ENCODE results near the gene EFCC1.
"Not testable (repeated sequence)": the region's sequence is repeated elsewhere in the genome, so short reads cannot be mapped to it uniquely, and the experiment has no call there.

Gene EFCC1

GRCh38 chr3:129069313-129070085, 68.4 kb downstream of the EFCC1 start:
- not testable (repeated sequence) for DNase-seq (ENCODE audit: low read depth in 3 of 3, low spot score in 1 of 3)

GRCh38 chr3:129070086-129070885, 69.2 kb downstream of the EFCC1 start:
- no peak for DNase-seq (ENCODE audit: low read depth in 3 of 3, low spot score in 1 of 3)

- no peak for DNase-seq (ENCODE audit: low read depth in 3 of 3, low spot score in 1 of 3)
These were observed 76.1 kb downstream of the EFCC1 start for GRCh38 chr3:129077222-129077621.

- DNase-seq (ENCODE audit: low read depth in 3 of 3, low spot score in 1 of 3) = no peak
These were observed 77.4 kb downstream of the EFCC1 start for GRCh38 chr3:129078510-129078909.

GRCh38 chr3:129081503-129081902, 80.4 kb downstream of the EFCC1 start:
- DNase-seq (ENCODE audit: low read depth in 3 of 3, low spot score in 1 of 3) = no peak

- no peak for DNase-seq (ENCODE audit: low read depth in 3 of 3, low spot score in 1 of 3)
These were observed 80.9 kb downstream of the EFCC1 start for GRCh38 chr3:129082026-129082425.

- DNase-seq (ENCODE audit: low read depth in 3 of 3, low spot score in 1 of 3) = no peak
These were observed 83.4 kb downstream of the EFCC1 start for GRCh38 chr3:129084501-129084900.

- no peak for DNase-seq (ENCODE audit: low read depth in 3 of 3, low spot score in 1 of 3)
These were observed 84.1 kb downstream of the EFCC1 start for GRCh38 chr3:129085165-129085715.

- no peak for DNase-seq (ENCODE audit: low read depth in 3 of 3, low spot score in 1 of 3)
These were observed 84.7 kb downstream of the EFCC1 start for GRCh38 chr3:129085818-129086217.

- no peak for DNase-seq (ENCODE audit: low read depth in 3 of 3, low spot score in 1 of 3)
These were observed 86.1 kb downstream of the EFCC1 start for GRCh38 chr3:129087138-129087702.

- not testable (repeated sequence) for DNase-seq (ENCODE audit: low read depth in 3 of 3, low spot score in 1 of 3)
These were observed 86.8 kb downstream of the EFCC1 start for GRCh38 chr3:129087904-129088303.

GRCh38 chr3:129088312-129088711, 87.2 kb downstream of the EFCC1 start:
- DNase-seq (ENCODE audit: low read depth in 3 of 3, low spot score in 1 of 3) = not testable (repeated sequence)
